ENCODE results near the gene SMIM7.
A peak's percentile ranks its signal among the peaks of the same experiment; 100 is the strongest.
"Not testable (repeated sequence)": the region's sequence is repeated elsewhere in the genome, so short reads cannot be mapped to it uniquely, and the experiment has no call there.

Gene SMIM7

DNA sequence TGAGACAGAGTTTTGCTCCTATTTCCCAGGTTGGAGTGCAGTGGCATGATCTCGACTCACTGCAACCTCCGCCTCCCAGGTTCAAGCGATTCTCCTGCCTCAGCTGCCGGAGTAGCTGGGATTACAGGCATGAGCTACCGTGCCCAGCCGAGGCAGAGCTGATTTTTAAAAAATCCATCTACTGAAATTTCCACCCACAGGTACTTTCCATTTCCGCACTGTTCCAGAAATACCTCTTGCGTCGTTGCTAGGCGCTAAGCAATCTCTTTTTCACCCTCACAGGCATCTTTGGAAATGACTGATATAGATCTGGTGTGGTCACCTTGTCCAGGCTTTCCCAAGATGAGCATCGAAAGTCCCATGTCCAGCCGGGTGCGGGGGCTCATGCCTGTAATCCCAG, 10.3 kb upstream of the SMIM7 start:
- TF ChIP-seq POLR2A (IDR thresholded peaks at IDR 0.05; ENCODE audit: low read depth, low read length): no peak
- DNase-seq (ENCODE audit: insufficient read length, low spot score) (no peak), FAIRE-seq (no peak)

DNA sequence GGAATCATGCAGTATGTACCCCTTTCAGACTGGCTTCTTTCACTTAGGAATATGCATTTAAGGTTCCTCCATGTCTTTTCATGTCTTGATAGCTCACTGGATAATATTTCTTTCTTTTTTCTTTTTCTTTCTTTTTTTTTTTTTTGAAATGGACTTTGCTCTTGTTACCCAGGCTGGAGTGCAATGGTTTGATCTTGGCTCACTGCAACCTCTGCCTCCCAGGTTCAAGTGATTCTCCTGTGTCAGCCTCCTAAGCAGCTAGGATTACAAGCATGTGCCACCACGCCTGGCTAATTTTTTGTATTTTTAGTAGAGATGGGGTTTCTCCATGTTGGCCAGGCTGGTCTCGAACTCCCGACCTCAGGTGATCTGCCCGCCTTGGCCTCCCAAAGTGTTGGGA, 8.8 kb upstream of the SMIM7 start:
- FAIRE-seq; DNase-seq (ENCODE audit: insufficient read length, low spot score): not testable (repeated sequence)

DNA sequence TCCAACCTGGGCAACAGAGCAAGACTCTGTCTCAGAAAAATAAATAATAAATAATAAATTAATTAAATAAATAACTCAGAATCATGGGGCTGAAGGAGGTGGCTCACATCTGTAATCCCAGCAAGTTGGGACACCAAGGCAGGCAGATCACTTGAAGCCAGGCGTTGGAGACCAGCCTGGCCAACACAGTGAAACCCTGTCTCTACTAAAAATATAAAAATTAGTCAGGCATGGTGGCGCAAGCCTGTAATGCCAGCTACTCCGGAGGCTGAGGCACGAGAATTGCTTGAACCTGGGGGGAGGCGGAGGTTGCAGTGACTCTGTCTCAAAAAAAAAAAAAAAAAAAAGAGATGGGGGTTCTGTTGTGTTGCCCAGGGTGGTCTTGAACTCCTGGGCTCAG, 8.2 kb upstream of the SMIM7 start:
- FAIRE-seq (no peak), DNase-seq (ENCODE audit: insufficient read length, low spot score) (no peak)
- TF ChIP-seq POLR2A (IDR thresholded peaks at IDR 0.05; ENCODE audit: low read depth, low read length): no peak

DNA sequence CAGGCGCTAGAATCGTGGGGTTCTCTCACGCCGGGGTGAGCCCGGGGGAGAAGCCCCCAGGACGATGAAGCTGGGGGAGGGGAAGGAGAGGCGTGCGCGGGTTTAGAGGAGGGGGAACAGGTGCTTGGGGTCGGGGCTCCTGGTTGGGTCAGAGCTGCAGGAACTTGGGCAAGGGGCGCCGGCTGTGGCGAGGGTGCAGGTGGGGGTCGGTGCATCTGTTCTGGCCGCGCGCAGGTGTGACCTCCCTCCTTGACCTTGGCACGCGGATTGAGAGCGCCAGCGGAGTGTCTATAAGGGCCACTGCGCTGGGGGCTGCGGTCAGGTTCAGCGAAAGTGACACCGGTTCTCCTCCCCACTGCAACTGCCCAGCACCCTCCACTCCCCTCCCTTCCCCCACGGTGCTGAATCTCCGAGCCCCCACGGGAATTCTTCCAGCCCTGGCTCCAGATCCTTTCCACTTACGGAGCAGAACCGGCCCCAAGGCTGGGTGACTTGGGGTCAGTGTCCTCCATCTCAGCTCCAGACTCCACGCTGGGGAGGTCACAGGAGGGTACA, 1.6 kb upstream of the SMIM7 start:
- DNase-seq (ENCODE audit: insufficient read length, low spot score) (no peak), FAIRE-seq (no peak)
- TF ChIP-seq POLR2A (IDR thresholded peaks at IDR 0.05; ENCODE audit: low read depth, low read length): no peak

- FAIRE-seq (no peak), DNase-seq (ENCODE audit: insufficient read length, low spot score) (peak; percentile 54)
Measured at GRCh38 chr19:16660763-16661479, 977 bp upstream of the SMIM7 start, which contains the start of gene TMEM38A. Gene TMEM38A (plus strand): TSS chr19:16661139. CDS start chr19:16661218, 79 bp downstream.

DNA sequence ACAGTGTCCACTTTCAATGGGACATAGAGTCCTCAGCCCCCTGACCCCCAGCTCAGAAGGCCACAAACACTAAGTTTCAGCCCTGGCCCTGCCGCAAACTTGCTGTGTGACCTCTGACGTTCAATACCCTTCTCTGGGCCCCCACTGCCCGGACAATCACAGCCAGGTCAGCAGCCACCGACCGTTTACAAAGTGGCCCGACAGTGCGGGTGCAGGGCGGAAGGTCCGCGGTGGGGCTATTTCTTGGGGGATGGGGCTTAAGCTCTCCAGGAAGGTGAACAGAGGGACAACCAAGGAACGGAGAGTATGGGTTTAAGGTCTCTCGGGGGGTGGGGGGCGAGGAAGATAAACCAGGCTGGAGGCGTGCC, 496 bp downstream of the SMIM7 start:
- no peak for TF ChIP-seq POLR2A (IDR thresholded peaks at IDR 0.05; ENCODE audit: low read depth, low read length)
- no peak for DNase-seq (ENCODE audit: insufficient read length, low spot score)
- no peak for FAIRE-seq

More at GRCh38 chr19:16660763-16661479, 977 bp upstream of the SMIM7 start, which contains the start of gene TMEM38A:
- TF ChIP-seq POLR2A (IDR thresholded peaks at IDR 0.05; ENCODE audit: low read depth, low read length): peak; percentile 35; the same call in 1 of the 2 replicates

DNA sequence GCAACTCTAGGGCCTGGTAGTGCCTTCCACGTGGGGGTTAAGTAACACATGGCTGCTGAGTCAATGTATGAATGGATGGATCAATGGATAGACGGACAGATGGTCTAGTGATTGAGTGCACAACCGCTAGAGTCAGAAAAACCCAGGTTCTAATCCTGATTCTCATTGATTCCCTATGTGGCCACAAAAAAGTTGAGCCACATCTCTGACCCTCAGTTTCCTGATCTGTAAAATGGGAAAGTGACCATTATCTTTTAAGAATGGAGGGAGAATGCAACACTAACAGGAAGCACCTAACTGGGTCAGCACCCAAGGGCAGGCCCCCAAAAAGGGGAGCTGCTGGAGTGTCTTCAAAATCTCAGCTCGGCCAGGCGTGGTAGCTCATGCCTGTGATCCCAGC, 2.6 kb downstream of the SMIM7 start:
- FAIRE-seq (no peak), DNase-seq (ENCODE audit: insufficient read length, low spot score) (no peak)
- TF ChIP-seq POLR2A (IDR thresholded peaks at IDR 0.05; ENCODE audit: low read depth, low read length): no peak

DNA sequence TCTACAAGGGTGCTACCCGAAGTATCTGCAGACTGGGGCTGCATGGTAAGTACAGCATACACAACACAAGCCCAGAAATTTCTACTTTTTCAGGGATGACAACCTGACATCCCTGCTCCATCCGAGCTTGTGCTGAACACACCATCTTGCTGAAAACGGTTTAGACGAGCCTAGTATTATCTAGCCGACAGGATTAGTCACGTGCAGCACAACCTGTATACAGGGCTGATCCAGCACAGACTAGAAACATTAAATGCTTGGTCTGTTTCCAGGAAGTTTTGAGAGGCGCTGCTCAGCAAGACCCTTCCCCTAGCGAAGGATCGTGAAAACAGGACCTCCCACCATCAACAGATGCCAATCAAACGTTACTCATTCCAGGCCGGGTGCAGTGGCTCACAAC, 4.2 kb downstream of the SMIM7 start:
- TF ChIP-seq POLR2A (IDR thresholded peaks at IDR 0.05; ENCODE audit: low read depth, low read length): no peak
- no peak for FAIRE-seq
- no peak for DNase-seq (ENCODE audit: insufficient read length, low spot score)

DNA sequence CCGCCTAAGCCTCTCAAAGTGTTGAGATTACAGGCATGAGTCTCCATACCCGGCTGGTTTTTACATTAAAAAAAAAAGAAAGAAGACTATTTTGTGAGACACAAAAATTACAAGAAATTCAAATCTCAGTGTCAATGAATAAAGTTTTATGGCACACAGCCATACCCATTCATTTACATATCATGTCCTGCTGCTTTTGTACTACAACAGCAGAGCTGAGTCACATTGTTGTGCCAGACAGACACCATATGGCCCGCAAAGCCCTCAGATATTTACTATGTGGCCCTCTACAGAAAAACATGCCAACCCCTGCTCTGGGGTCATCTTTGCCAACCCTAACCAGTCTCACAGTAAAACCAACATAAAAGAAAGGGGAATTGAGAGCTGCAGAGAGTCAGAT, 5.3 kb downstream of the SMIM7 start:
- FAIRE-seq: no peak
- TF ChIP-seq POLR2A (IDR thresholded peaks at IDR 0.05; ENCODE audit: low read depth, low read length): no peak

DNA sequence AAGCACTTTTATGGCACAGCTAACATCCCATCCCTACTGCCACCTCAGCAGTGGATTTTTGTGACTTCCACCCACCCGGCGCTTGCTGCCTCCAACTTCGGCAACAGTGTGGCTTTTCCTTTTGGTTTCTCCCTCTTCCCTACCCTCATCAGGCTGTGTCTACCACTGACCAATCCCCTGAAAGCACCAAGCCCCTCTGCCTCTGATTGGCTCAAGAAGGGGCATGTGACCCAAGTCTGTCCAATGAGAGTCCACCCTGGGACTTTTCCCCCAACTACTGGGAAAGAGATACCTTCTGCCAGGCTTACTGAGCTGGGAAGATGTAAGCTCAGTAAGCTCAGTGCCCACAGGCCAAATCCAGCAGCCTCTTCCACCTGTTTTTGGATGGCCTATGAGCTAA, 5.8 kb downstream of the SMIM7 start:
- no peak for TF ChIP-seq POLR2A (IDR thresholded peaks at IDR 0.05; ENCODE audit: low read depth, low read length)
- FAIRE-seq (no peak), DNase-seq (ENCODE audit: insufficient read length, low spot score) (no peak)

More for the DNA sequence above, 5.3 kb downstream of the SMIM7 start:
- no peak for DNase-seq (ENCODE audit: insufficient read length, low spot score)

- DNase-seq (ENCODE audit: insufficient read length, low spot score) (no peak), FAIRE-seq (no peak)
- TF ChIP-seq POLR2A (IDR thresholded peaks at IDR 0.05; ENCODE audit: low read depth, low read length): no peak
Measured at GRCh38 chr19:16652854-16653253, 7.1 kb downstream of the SMIM7 start.

DNA sequence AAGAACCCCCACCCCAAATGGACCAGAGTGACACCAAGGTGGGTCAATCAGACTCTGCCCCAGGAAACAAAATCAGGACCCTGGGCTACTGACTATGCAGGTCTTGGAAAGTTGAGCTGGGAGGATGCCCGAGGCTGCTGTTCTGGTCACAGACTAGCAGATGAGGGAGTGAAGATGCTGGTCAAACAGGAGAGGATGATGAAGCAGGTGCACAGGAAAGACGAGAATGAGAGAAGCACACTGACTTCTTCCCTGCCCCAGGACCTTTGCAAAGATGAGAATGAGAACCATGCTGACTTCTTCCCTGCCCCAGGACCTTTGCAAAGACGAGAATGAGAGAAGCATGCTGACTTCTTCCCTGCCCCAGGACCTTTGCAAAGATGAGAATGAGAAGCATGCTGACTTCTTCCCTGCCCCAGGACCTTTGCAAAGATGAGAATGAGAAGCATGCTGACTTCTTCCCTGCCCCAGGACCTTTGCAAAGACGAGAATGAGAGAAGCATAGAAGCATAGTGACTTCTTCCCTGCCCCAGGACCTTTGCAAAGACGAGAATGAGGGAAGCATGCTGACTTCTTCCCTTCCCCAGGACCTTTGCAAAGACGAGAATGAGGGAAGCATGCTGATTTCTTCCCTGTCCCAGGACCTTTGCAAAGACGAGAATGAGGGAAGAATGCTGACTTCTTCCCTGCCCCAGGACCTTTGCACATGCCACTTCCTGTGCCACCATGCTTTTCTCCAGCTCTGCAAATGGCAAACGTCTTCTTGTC, 8.3 kb downstream of the SMIM7 start:
- DNase-seq (ENCODE audit: insufficient read length, low spot score); FAIRE-seq: not testable (repeated sequence)

- TF ChIP-seq POLR2A (IDR thresholded peaks at IDR 0.05; ENCODE audit: low read depth, low read length): no peak
- no peak for DNase-seq (ENCODE audit: insufficient read length, low spot score)
- no peak for FAIRE-seq
Measured at GRCh38 chr19:16650821-16651220, 9.1 kb downstream of the SMIM7 start.

GRCh38 chr19:16649734-16650133, 10.2 kb downstream of the SMIM7 start:
- FAIRE-seq: no peak
- DNase-seq (ENCODE audit: insufficient read length, low spot score): no peak
- no peak for TF ChIP-seq POLR2A (IDR thresholded peaks at IDR 0.05; ENCODE audit: low read depth, low read length)

- no peak for TF ChIP-seq POLR2A (IDR thresholded peaks at IDR 0.05; ENCODE audit: low read depth, low read length)
- no peak for DNase-seq (ENCODE audit: insufficient read length, low spot score)
- no peak for FAIRE-seq
Measured at GRCh38 chr19:16645140-16645539, 14.8 kb downstream of the SMIM7 start.
